ENCODE measurements around the gene MSRB1.

DNA sequence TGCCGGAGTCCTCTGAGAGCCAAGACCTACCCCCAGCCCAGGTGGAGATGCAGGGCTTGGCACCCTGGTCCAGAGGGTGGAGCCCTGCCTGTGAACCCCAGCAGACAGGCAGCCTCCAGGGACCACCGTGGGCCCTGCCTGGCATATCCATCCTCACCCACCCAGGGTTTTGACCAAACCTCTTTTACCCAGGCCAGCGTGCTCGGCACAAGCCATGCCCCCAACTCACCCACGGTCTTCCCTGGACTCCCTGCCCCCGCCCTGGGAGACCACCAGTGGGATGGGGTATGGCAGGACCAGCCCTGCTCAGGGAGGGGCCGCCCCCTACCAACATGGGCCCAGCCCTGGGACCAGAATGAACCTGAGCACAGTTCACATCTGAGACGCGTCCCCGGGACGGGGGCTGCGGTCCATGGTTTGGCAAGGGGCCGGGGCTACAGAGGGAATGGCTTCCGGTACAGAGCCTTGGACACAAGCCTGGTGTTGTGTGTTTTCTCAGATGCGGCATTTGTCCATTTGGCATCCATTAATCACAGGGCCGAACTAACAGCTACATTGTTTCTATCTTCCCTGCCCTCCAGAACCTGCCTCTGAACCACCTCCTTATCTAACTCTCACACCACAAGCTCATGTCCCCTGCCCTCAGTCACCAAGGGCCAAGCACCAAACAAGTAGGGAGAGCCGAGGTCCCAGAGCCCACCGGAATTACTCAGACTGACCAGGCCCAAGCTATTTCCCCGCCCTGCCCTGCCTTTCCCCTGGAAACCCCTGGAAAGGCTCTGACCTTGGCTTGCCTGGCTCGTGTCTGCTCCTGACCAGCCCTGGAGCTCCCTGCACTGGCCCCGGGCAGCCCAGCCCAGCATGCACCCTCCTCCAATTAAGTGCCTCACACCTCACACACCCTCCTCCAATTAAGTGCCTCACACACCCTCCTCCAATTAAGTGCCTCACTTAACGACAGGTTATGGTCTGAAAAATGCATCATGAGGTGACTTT lies 38.9 kb downstream of the MSRB1 start:
- TF ChIP-seq POLR2A (IDR thresholded peaks at IDR 0.05), result no peak
- TF ChIP-seq, protein P1, sequence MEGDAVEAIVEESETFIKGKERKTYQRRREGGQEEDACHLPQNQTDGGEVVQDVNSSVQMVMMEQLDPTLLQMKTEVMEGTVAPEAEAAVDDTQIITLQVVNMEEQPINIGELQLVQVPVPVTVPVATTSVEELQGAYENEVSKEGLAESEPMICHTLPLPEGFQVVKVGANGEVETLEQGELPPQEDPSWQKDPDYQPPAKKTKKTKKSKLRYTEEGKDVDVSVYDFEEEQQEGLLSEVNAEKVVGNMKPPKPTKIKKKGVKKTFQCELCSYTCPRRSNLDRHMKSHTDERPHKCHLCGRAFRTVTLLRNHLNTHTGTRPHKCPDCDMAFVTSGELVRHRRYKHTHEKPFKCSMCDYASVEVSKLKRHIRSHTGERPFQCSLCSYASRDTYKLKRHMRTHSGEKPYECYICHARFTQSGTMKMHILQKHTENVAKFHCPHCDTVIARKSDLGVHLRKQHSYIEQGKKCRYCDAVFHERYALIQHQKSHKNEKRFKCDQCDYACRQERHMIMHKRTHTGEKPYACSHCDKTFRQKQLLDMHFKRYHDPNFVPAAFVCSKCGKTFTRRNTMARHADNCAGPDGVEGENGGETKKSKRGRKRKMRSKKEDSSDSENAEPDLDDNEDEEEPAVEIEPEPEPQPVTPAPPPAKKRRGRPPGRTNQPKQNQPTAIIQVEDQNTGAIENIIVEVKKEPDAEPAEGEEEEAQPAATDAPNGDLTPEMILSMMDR (IDR thresholded peaks at IDR 0.05), result no peak
